GM19463 (cell line): ENCODE results near the gene NEK6.

Experiments
- ATAC-seq: cut with Tn5 transposase; IDR thresholded peaks from one replicate; pipeline ENCODE4 v1.9.1; 2021; ENCODE audit warnings: mild to moderate bottlenecking, moderate library complexity; ENCODE audit not compliant: unreplicated experiment

The NEK6 gene

GRCh38 chr9:124349675-124350493 lies 92.1 kb downstream of the NEK6 start:
- ATAC-seq, result no peak

- no peak for ATAC-seq
Measured at GRCh38 chr9:124350494-124351263, 92.9 kb downstream of the NEK6 start.

DNA sequence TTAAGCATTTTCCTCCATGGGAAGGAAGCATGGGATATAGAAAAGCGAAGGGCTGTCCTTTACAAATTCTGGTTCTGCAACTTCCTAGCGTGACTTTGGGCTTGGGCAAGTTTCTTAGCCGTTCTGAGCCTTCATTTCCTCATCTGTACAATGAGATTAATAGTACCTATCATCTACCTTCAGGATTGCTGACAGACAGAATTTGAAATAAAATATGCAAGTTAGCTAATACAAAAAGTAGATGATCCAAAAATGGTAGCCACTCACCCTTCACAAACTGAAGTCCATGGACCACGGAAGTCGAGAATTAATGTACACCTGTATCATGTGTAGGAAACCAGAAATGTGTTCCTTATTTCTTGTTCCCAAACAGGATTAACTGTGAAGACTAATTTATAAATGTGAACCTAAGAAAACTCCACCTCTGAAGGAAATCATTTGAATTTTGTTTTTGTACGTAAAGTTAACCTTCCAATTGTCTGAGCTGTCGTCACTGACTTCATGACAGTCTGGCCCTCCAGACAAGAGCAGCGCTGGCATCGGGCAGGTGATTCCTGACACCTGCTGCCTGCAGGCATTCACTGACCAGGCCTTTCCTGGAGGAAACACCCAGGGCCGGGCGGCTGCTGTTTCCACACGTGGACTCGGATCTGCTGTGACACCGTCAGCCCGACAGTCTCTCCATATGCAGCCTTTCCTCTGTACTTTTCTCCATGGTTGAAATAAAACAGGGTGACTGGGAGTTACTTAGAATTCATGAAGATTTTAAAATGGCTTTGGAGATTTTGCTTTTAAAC lies 94.1 kb downstream of the NEK6 start:
- no peak for ATAC-seq

GRCh38 chr9:124352616-124353015 lies 94.9 kb downstream of the NEK6 start:
- ATAC-seq, result no peak

GRCh38 chr9:124353166-124353768 lies 95.5 kb downstream of the NEK6 start:
- ATAC-seq, result no peak

DNA sequence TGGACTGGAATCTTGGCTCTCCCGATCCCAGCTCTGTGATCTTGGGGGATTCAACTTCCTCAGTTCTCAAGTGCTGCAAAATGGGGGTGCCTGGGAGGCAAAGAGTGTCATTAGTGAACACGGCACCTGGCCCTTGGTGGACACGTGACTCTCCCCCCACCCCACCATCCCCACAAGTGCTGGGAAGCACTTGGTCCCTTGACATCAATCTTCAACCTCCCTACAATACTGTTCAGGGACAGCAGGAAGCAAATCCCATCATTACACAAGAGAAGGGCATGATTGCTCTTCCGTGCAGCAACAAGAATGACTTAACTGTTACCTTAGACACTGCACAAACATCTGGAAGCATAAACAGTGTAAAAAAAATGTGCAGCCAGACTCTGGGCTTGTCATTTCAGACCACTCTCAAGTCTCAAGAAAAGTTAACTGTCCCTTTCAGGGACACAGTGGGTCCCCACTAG lies 96.1 kb downstream of the NEK6 start:
- no peak for ATAC-seq

DNA sequence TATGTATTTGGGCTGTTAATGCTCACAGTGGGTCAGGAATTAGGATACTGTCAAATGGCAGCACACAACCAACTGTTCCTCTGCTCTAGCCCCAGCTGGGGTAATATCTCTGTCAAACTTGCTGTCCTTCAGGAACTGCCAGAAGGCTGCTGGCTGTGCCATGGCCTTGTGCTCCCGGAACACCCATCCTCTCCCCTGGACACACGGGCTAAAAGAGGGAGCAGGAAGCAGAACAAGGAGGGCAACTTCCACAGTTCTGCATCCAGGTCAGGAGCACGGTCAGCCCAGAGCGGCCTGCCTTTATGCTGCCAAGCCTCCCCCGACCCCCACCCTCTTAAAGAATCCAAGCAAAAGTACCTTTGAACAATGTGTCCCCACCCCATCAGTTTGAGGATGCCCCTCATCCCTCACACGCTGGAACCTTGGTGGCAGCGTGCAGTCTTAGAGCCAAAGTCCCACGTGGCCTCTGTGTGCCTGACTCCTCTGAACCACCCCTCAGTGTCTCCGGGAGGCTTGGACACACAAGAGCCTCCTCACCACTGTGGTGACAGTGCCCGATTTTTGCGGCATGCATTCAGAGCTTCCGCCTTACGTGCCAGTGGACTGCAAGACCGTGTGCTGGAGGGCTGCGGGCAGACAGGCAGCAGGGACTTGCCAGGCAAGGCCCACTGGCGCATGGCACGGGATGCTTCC lies 96.7 kb downstream of the NEK6 start:
- ATAC-seq, result no peak

GRCh38 chr9:124355039-124355940 lies 97.5 kb downstream of the NEK6 start:
- ATAC-seq, result no peak

- no peak for ATAC-seq
Measured at GRCh38 chr9:124355941-124356744, 98.4 kb downstream of the NEK6 start.

DNA sequence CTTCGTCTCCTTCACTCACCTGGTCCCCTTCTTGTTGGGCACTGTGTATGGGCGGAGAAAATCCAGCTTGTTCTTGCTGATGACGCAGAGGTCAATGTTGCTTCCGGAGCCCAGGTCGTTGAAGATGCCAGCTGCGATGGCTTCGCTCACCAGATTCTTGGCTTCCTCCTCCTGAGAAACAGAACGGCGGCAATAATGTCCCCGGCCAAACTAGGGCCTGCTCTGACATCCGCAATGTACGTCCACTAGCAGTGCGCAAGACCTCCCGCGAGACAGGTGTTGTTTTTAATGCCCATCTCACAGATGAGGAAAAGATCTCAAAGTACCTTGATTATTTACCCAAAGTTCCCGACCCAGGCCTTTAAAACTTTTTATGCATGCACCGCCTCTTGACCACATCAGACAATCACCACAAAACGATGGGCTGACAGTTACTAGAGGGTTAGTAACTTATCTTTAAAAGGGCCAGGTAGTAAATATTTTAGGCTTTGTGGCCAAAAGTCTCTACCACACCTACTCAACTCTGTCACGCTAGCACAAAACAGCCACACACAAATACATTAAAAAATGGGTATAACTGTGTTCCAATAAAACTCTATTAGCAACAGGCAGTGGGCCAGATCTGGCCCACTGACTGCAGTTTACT lies 99.1 kb downstream of the NEK6 start:
- no peak for ATAC-seq

GRCh38 chr9:124357721-124358361 lies 100.1 kb downstream of the NEK6 start:
- no peak for ATAC-seq

DNA sequence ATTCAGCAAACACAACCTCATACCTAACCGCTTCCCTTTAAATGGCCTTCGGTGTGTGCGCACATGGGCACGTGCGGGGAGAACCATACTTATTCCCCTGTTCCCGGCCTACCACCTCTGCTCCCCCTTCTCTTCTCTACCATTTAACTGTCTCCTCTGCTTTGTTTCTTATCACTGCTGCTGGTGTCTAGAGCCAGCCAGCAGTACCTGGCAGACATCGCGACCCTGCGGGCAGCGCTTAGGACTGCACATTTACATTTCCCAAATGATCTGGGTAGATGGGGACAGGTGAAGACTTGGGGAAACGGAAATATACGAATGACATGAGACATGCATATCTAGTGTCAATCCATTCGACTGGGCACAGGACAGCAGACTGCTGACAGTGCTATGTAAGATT lies 100.9 kb downstream of the NEK6 start:
- ATAC-seq, result no peak

DNA sequence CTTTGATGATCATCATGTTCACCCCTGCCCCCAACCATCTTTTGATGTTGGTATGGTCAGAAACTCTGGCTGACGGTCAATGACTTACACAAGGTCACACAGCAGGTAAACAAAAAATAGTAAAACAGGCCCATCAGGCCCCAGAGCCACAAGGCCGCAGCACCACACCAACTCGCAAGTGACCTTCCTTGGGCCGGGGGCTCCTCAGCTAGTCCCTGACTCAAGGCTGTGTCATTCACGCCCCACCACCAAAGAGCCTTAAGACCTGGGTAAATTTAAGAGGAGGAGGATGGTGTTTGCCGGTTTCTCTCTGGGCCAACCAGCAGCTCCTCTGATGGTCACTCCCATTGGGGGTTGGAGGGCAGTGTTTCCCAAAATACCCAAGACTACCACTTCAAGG lies 101.7 kb downstream of the NEK6 start:
- no peak for ATAC-seq

GRCh38 chr9:124359855-124360678 lies 102.3 kb downstream of the NEK6 start:
- ATAC-seq, result no peak

- no peak for ATAC-seq
Measured at GRCh38 chr9:124361128-124361527, 103.4 kb downstream of the NEK6 start.

GRCh38 chr9:124363326-124364096 lies 105.8 kb downstream of the NEK6 start:
- no peak for ATAC-seq
